ENCODE data around the gene AGBL3.
A peak's percentile ranks its signal among the peaks of the same experiment; 100 is the strongest.

The AGBL3 gene

DNA sequence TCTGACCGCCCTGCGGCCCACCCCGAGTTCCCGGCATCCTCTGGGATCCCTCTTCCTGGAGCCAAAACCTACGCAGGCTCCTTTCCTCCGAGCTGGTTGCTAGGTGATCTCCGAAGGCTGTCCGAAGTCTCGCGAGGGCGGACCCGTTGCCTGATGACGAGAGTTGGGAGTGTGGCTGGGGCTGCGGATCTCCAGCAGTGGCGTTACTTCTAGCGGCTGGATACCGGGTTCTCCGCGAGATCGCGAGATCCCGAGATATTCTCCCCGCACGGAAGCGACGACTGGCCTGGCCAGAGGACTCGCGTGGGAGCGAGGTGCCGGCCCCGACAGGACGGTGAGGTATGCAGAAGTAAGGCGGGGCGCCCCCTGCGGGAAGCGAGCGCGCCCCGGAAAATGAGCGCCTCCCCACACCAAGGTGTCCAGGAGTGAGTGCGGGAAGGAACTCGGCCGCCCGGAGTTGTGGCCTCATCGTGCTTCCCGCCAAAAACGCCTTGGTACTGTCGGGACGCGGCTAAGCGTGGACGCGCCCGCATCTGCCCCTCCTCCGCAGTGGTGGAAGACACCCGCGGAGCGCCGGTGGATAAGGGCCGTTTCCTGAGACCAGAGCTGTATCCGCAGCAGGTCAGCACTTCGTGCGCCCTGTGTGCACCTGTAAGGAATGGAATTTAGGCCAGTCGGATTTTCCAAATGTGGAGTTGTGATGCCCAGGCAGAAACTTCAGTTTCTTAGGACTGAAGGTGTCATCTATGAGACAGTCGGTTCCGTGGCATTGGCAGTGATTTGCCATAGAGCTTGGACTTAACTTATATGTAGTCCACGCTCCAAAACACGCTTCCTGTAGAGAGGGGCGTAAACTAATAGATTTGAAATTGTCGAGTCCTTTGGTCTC is at the start of gene AGBL3:
Gene AGBL3, plus strand, starts transcription at position 146 of the 889 bp plus-strand sequence. CDS start 1,426 bp downstream, outside the sequence.
- DNase-seq (ENCODE audit: low spot score), result peak; percentile 91

DNA sequence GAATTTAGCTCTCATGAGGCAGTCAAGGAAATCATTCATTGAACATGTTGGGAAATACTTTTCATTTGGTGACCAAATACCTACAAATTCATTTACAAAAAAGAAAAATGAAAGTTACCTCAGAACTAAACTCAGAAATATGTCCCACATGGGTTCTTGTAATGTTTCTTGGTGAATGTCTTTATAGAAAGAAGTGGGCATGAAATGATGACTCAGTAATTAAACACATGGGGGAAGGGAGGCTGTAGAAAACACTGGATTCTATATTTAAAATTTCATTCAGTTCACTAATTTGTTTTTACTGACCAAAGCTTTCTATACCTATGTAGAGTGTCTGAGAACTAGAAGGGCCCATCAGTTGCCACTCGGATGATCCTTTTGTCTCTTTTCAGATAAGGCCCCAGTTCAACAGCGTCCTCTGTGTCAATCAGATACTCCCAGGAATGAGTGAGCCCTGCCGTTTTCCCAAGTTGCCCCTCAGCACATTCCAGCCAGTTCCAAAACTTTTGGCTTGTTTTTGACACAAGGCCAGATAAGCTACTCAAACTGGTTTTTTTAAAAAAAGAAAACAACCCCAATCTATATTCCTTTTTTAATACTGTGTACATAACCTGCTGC is 49.3 kb upstream of the AGBL3 start:
- no peak for DNase-seq (ENCODE audit: low spot score)

- DNase-seq (ENCODE audit: low spot score), result no peak
Measured at GRCh38 chr7:134938141-134938540, 48.2 kb upstream of the AGBL3 start.

DNA sequence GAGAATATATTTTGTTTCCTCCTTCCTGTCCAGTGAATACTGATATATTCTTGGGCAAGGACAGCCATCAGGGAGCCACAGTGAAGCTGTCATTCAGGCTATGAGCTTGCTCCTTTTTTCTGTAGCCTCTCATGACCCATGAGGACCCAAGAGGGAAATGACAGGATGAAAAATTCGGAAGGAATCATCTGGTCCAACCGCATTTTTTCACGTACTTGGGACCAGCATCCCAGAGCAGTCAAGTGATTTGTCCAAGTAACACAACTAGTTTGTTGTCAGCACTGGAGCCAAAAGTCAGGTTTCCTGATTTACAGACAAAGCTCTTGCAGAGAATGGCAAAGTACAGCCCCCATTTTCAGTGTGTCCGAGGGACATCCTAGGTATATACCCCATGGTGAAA is 47.2 kb upstream of the AGBL3 start:
- DNase-seq (ENCODE audit: low spot score), result no peak

- no peak for DNase-seq (ENCODE audit: low spot score)
Measured at GRCh38 chr7:134940729-134941128, 45.6 kb upstream of the AGBL3 start.

GRCh38 chr7:134941185-134941900 is 45.0 kb upstream of the AGBL3 start:
- DNase-seq (ENCODE audit: low spot score), result no peak

- no peak for DNase-seq (ENCODE audit: low spot score)
Measured at GRCh38 chr7:134941952-134942351, 44.4 kb upstream of the AGBL3 start.

DNA sequence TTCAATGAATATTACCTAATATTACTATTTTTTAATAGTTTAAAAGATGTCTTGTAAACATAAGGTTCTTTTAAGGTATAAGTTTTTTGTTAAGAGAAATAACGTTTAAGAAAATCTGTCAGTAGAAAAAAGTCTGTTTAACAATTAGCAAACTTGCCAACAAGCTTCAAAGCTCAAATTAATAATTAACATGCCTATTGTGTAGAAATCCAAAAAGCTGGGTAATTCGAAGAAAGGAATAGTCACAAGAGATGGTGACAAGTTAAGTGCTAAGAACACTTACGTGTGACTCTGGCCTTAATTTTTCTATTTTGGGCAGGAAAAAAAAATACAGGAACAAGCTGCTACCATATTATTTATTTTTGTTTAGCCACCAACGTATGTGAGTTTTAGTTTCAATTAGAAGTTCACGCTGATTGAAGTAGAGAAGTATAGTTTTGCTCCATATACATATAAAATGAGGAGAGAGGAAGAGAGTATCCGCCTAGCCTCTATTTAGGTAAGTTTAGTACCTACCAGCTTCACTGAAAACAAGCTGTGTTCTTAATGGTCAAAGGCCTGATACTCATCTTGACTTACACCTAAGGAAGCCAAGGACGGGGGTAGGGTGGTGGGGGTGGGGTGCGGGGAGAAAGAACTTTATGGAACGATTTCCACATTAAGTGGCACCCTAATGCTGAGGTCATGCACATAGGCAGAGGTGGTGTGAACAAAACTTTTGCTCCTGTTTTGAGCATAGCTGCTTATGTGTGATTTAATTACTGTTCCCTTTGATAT is 43.4 kb upstream of the AGBL3 start:
- no peak for DNase-seq (ENCODE audit: low spot score)

DNA sequence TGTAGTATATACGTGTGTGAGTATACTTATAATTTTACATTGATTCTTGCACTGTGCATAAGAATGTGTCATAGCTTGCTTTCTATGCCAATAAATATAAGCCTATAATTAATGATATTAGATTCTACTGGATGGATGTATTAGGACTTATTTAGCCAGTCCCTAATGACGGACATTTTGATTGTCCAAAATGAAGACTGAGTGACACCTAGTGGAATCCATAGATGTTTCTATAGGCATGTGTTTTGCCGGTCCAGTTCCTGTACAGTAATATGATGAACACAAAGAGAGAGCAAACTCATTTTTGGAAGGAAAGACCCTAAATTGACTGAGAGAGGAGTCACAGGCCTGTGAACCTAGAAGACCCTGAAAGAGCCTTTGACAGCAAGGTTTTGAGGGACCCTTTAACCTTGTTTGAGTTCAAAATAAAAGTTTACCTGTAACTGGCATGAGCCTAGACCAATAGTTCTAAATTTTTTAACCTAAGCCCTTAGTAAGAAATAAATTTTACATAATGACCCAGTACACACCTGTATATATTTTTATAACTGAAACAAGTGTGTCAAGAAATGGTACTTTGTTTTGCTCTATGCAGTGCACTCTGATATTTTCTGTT is 42.4 kb upstream of the AGBL3 start:
- no peak for DNase-seq (ENCODE audit: low spot score)

GRCh38 chr7:134945691-134946090 is 40.6 kb upstream of the AGBL3 start:
- no peak for DNase-seq (ENCODE audit: low spot score)

GRCh38 chr7:134946260-134946659 is 40.0 kb upstream of the AGBL3 start:
- no peak for DNase-seq (ENCODE audit: low spot score)

- DNase-seq (ENCODE audit: low spot score), result no peak
Measured at GRCh38 chr7:134947329-134947728, 39.0 kb upstream of the AGBL3 start.

- DNase-seq (ENCODE audit: low spot score), result no peak
Measured at GRCh38 chr7:134947831-134948230, 38.5 kb upstream of the AGBL3 start.

DNA sequence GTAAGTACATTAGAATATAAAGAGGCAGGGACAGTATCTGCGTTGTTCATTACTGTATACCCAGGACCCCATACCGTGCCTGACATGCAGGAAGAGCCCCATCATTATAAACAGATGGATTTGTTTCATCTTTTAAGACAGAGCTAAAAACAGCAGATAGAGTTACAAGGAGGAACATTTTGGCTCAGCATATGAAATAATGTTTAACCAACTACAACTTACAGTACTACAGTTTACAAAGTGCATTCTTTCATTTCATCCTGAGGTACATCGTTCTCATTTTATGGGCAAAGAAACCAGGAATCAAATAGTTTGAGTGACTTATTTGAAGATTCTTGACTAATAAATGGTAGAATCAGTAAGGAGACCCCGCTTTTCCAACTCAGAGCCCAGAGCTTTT is 38.1 kb upstream of the AGBL3 start:
- no peak for DNase-seq (ENCODE audit: low spot score)

- no peak for DNase-seq (ENCODE audit: low spot score)
Measured at GRCh38 chr7:134948736-134949135, 37.6 kb upstream of the AGBL3 start.

GRCh38 chr7:134949171-134949570 is 37.1 kb upstream of the AGBL3 start:
- no peak for DNase-seq (ENCODE audit: low spot score)

- DNase-seq (ENCODE audit: low spot score), result peak; percentile 31
Measured at GRCh38 chr7:134954197-134955082, 31.9 kb upstream of the AGBL3 start.

GRCh38 chr7:134957005-134957404 is 29.3 kb upstream of the AGBL3 start:
- DNase-seq (ENCODE audit: low spot score), result no peak

DNA sequence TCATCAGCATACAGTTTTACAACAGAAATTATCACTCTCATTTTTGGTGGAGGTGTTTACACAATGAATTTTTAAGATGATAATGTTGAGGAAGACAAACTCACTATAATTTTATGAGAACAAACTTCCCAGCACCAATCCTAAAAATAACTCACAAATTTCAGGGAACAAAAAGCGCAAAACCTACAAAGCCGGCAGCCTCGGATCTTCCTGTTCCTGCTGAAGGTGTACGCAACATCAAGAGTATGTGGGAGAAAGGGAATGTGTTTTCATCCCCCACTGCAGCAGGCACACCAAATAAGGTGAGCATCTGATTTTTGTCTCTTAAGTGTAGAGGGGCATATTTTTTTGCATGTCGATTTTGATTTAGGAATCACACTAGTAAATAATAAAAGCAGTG is 26.5 kb upstream of the AGBL3 start:
- no peak for DNase-seq (ENCODE audit: low spot score)

GRCh38 chr7:134962270-134962780 is 24.0 kb upstream of the AGBL3 start:
- no peak for DNase-seq (ENCODE audit: low spot score)

All from CD4-positive, alpha-beta T cell treated with Interleukin-15 for 4 hours (primary cell).